ENCODE data around the gene OR1N1.
"Not testable (repeated sequence)": the region's sequence is repeated elsewhere in the genome, so short reads cannot be mapped to it uniquely, and the experiment has no call there.

OR1N1 gene, protein sequence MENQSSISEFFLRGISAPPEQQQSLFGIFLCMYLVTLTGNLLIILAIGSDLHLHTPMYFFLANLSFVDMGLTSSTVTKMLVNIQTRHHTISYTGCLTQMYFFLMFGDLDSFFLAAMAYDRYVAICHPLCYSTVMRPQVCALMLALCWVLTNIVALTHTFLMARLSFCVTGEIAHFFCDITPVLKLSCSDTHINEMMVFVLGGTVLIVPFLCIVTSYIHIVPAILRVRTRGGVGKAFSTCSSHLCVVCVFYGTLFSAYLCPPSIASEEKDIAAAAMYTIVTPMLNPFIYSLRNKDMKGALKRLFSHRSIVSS

GRCh38 chr9:122527193-122527592 is at the start of gene OR1N1:
TSS of gene OR1N1 (minus strand) at chr9:122527293. CDS start at chr9:122527293, 0 bp downstream.
- peak; percentile 38 for DNase-seq

- no peak for DNase-seq
Observed at GRCh38 chr9:122572456-122572855, 45.4 kb upstream of the OR1N1 start.

DNA sequence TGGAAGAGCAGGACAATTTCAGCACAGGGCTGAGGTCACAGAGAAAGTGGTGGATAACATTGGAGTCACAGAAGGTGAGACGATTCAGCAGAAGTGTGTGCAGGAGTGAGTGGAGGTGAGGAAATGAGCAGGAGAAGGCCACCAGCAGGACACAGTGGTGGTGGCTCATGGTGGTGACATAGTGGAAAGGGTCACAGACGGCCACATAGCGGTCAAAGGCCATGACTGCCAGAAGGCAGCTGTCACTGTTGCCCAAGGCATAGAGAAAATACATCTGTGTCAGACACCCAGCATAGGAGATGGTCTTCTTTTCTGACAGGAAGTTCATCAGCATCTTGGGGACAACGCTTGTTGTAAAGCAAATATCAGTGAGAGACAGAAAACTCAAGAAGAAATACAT is 40.8 kb upstream of the OR1N1 start:
- no peak for DNase-seq

DNA sequence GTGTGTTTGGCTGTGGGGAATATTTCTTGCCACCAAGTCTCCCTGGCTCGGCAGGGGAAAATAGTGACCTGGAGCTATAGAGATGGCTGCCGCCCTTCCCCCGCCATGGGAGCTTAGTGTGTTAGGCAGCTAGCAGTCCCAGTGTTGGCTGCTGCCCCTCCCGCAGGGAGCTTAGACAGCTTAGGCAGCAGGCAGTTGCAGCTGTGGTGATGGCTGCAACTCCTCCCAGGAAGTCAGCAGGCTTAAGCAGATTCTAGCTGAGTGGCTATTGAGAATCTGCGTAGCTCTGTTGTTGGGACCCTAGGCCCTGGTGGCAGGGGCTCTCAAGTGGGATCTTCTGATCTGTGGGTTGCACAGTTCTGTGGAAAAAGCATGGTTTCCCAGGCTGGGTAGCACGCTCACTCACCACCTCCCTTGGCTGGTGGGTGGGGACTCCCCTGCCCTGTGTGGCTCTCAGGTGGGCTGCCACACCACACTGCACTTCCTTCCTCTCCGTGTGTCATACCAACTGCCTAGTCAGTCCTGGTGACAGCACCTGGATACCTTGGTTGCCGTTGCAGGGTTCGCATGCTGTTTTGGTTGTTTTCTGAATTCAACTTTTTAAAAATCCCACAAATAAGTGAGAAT is 35.2 kb upstream of the OR1N1 start:
- DNase-seq = peak; percentile 93

GRCh38 chr9:122561446-122561845 is 34.4 kb upstream of the OR1N1 start:
- no peak for DNase-seq

DNA sequence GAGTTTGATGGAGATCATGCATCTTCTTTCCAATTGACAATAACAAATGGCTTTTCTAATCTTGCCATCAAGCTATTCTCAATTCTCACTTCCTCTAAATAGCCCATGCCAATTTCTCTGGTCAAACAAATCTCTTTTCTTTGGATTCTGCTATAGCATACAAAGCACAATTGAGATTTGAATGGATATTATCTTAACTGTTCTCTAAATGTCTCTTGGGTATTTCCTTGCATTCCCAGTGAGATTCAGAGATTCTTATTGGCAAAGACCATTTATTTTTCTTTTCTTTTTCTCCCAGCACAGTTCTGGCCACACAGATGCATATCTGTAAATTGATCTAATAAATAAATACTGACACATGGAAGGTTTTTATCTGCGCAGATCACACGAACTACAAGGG is 25.7 kb upstream of the OR1N1 start, which contains the start of gene OR1N2:
TSS of gene OR1N2 (plus strand) at position 301 of the 400 bp plus-strand sequence. CDS start 100 bp downstream, outside the sequence.
- DNase-seq = no peak

GRCh38 chr9:122551371-122551770 is 24.3 kb upstream of the OR1N1 start:
- DNase-seq = no peak

DNA sequence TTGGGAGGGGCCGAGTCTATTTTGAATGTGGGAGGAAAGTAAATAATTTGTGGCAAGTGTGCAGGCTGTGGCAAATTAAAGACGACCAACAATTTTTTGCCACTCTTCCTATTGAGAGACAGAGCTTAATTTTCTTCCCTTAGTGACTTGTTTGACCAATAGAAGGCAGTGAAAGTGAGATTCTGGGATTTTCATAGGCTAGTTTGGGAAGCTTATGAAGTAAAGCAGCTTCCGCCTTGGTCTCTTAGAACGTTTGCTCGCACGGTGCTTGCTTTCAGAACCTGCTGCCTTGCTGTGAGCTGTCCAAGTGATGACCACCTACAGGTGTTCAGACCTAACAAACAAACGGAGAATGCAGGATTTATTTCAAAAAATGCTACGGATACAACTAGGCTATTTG is 19.1 kb upstream of the OR1N1 start:
- DNase-seq = peak; percentile 13

DNA sequence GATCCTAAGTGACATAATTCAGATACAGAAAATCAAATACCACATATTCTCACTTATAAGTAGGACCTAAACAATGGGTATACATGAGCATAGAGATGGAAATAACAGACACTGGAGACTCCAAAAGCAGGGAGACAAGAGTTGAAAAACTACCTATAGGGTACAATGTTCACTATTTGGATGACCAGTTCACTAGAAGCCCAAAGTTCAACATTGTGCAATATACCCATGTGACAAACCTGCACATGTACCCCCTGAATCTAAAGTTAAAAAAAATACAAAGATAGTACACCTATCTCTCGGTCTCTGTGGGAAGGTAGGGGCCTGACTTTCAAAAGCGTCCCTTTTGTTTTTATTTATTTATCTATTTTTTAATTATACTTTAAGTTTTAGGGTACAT is 11.7 kb upstream of the OR1N1 start:
- no peak for DNase-seq

- not testable (repeated sequence) for DNase-seq
Observed at GRCh38 chr9:122537066-122537465, 10.0 kb upstream of the OR1N1 start.

DNA sequence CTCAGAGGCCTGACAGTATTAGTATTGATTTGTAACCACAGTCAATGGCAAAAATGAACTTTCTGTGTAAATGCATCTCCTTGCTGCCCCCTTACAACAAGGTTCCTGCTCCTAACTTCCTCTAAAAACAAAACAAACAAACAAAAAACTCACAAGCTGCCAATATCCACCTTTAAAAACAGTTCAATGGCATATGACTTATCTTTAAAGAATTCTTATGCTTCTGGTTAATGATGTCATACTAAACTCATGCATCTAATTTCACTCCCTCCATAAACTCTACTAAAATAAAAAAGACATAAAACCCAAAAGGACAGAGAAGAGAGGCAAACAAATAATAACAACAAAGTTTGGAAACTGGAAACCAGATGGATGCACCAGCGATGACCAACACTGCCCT is 9.0 kb upstream of the OR1N1 start:
- DNase-seq = no peak

GRCh38 chr9:122531157-122531556 is 4.1 kb upstream of the OR1N1 start:
- DNase-seq = not testable (repeated sequence)

- no peak for DNase-seq
Observed at GRCh38 chr9:122526602-122527001, 491 bp downstream of the OR1N1 start.

GRCh38 chr9:122519376-122519775 is 7.7 kb downstream of the OR1N1 start:
- DNase-seq = no peak

- no peak for DNase-seq
Observed at GRCh38 chr9:122518841-122519240, 8.3 kb downstream of the OR1N1 start, which contains the start of gene OR1J4. TSS of gene OR1J4 (plus strand) at chr9:122519141. CDS start at chr9:122519141, 0 bp downstream.

GRCh38 chr9:122518226-122518625 is 8.9 kb downstream of the OR1N1 start:
- DNase-seq = no peak

- no peak for DNase-seq
Observed at GRCh38 chr9:122510502-122510901, 16.6 kb downstream of the OR1N1 start, which contains the start of gene OR1J2. TSS of gene OR1J2 (plus strand) at chr9:122510802. CDS start at chr9:122510802, 0 bp downstream.

GRCh38 chr9:122506964-122507363 is 20.1 kb downstream of the OR1N1 start:
- DNase-seq = no peak

GRCh38 chr9:122498883-122499288 is 28.2 kb downstream of the OR1N1 start:
- DNase-seq = peak; percentile 90

GRCh38 chr9:122479062-122479461 is 48.0 kb downstream of the OR1N1 start:
- no peak for DNase-seq

DNA sequence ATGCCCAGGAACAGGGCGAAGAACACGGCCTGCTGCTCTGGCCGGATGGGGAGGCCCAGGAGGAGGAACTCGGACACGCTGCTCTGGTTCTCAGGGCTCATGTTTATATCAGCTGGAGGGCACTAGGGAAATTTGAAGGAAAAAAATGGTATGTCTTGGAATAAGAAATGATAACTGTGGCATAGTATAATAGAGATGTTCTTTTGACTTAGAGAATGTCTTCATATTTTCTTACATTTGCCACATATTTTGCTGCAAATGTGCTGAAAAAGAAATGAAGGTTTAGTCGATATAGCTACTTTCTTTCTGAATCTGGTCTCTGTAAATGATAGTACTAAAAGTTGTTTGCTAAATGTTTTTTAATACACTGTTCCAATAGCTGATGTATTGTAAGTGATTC is 49.3 kb downstream of the OR1N1 start, which contains the start of gene OR1J1:
TSS of gene OR1J1 (minus strand) at position 101 of the 400 bp plus-strand sequence. CDS start at position 101, 0 bp downstream.
- no peak for DNase-seq

- no peak for DNase-seq
Observed at GRCh38 chr9:122477346-122477745, 49.7 kb downstream of the OR1N1 start.

Data from NCI-H82 (cell line).